ENCODE measurements around the gene ADCK2. TPM values are rescaled to one million over a fixed set of nuclear protein-coding genes. Genes with fewer than 3 reads are reported as not detected.

ADCK2 gene
- polyA plus RNA-seq, 1 of the 3 experiments (the other 2 are of a cell fraction) = 19.0 TPM

DNA sequence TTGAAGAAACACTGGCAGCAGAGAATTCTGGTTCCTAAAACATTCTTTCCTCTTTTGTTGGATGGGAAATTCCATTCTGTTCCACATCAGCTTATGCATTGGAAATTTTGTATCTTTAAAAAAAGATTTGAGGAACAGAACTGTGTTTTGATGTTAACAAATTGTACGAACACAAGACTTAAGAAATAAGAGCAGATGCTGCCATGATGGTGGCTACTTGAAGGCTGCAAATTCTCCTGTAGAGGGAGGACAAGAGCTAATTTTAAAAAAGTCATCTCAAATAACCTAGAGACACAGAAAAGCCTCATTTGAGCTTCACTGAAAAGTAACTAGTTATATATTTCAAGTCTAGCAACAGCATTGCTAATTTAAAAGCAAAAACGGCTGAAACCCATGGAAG is 53.5 kb downstream of the ADCK2 start:
- 78% methylated on average over 2 of the region's 2 CpGs for WGBS (ENCODE audit: low lambda C conversion rate)
- ChIA-PET POLR2A (no interaction called here), CTCF (interaction anchor here (0.7 to 2.5 kb wide), 19 partner anchors 9 to 924 kb away, joined by 3 to 19 read pairs (median 4); partner anchors contain the start of genes ADCK2 and MRPS33)
- Histone ChIP-seq H3K9me2 (no peaks in the 10 kb centered on the region), H3K36me3 (replicated peaks in 1 of 2; ENCODE audit: control insufficient read depth in 1 of 2, insufficient read depth in 2 of 2, low read length in 1 of 2) (peaks cover 23 to 43% of the 10 kb centered on the region in 2 experiments), H4K20me1 (ENCODE audit: insufficient read depth) (no peaks in the 10 kb centered on the region), H3K27me3 (ENCODE audit: insufficient read depth) (no peaks in the 10 kb centered on the region), H3K4me3 (ENCODE audit: low read depth in 2 of 2, low read length in 1 of 2) (no peak overlapping the region), H3K79me2 (ENCODE audit: insufficient read depth) (no peaks in the 10 kb centered on the region), H2AFZ (ENCODE audit: low read depth) (no peak overlapping the region), H3K9me3 (no peaks in the 10 kb centered on the region), H3F3A (replicated peaks; ENCODE audit: insufficient read depth) (no peaks in the 10 kb centered on the region), H3K9ac (no peak overlapping the region), H3K4me1 (ENCODE audit: control insufficient read depth in 1 of 2, insufficient read depth in 2 of 2, low read depth in 1 of 2, low read length in 1 of 2) (peaks cover 0 to 9% of the 10 kb centered on the region in 2 experiments; a peak in 2 of 4 replicates), H3K4me2 (no peak overlapping the region), H3K27ac (ENCODE audit: low read depth in 2 of 2, low read length in 1 of 2) (no peak overlapping the region)
- TF ChIP-seq RAD21 (IDR thresholded peaks at IDR 0.05; ENCODE audit: low read length) (peak; percentile 63), SMC3 (IDR thresholded peaks at IDR 0.05; ENCODE audit: low read depth, low read length) (0 out of 2 replicates have a peak, but pooled peaks have one; percentile 20)
- TF ChIP-seq, protein P1, sequence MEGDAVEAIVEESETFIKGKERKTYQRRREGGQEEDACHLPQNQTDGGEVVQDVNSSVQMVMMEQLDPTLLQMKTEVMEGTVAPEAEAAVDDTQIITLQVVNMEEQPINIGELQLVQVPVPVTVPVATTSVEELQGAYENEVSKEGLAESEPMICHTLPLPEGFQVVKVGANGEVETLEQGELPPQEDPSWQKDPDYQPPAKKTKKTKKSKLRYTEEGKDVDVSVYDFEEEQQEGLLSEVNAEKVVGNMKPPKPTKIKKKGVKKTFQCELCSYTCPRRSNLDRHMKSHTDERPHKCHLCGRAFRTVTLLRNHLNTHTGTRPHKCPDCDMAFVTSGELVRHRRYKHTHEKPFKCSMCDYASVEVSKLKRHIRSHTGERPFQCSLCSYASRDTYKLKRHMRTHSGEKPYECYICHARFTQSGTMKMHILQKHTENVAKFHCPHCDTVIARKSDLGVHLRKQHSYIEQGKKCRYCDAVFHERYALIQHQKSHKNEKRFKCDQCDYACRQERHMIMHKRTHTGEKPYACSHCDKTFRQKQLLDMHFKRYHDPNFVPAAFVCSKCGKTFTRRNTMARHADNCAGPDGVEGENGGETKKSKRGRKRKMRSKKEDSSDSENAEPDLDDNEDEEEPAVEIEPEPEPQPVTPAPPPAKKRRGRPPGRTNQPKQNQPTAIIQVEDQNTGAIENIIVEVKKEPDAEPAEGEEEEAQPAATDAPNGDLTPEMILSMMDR (IDR thresholded peaks at IDR 0.05) = peak; percentile 63
- TF ChIP-seq, protein P2, sequence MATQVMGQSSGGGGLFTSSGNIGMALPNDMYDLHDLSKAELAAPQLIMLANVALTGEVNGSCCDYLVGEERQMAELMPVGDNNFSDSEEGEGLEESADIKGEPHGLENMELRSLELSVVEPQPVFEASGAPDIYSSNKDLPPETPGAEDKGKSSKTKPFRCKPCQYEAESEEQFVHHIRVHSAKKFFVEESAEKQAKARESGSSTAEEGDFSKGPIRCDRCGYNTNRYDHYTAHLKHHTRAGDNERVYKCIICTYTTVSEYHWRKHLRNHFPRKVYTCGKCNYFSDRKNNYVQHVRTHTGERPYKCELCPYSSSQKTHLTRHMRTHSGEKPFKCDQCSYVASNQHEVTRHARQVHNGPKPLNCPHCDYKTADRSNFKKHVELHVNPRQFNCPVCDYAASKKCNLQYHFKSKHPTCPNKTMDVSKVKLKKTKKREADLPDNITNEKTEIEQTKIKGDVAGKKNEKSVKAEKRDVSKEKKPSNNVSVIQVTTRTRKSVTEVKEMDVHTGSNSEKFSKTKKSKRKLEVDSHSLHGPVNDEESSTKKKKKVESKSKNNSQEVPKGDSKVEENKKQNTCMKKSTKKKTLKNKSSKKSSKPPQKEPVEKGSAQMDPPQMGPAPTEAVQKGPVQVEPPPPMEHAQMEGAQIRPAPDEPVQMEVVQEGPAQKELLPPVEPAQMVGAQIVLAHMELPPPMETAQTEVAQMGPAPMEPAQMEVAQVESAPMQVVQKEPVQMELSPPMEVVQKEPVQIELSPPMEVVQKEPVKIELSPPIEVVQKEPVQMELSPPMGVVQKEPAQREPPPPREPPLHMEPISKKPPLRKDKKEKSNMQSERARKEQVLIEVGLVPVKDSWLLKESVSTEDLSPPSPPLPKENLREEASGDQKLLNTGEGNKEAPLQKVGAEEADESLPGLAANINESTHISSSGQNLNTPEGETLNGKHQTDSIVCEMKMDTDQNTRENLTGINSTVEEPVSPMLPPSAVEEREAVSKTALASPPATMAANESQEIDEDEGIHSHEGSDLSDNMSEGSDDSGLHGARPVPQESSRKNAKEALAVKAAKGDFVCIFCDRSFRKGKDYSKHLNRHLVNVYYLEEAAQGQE (IDR thresholded peaks at IDR 0.05; ENCODE audit: low read depth, low read length) = no peak
- peak; percentile 38 for DNase-seq

DNA sequence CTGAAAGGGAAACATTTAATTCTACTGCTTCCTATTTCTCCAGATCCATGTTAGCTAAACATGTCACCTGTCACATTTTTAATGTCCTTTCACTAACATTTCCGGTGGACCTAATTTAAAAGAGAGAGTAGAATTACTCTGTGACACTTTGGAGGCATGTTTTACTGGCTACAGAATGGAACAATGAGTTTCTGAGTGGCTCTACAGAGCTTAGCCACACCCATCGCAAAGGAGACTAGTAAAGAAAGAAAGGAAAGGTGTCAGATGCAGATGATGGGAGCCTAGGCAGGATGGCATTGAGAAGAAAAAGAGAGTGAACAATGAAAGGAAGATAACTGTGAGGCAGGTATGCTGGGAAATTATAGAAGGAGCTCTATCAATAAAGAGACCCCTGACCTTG is 59.7 kb downstream of the ADCK2 start:
- ChIA-PET CTCF (interaction anchor here (1.0 kb wide), 1 partner anchor 9 kb away, joined by 3 read pairs; no protein-coding TSS in a partner anchor), POLR2A (no interaction called here)
- Histone ChIP-seq H3K9me3 (no peaks in the 10 kb centered on the region), H3F3A (replicated peaks; ENCODE audit: insufficient read depth) (no peaks in the 10 kb centered on the region), H3K27me3 (ENCODE audit: insufficient read depth) (no peaks in the 10 kb centered on the region), H3K79me2 (ENCODE audit: insufficient read depth) (no peaks in the 10 kb centered on the region), H3K27ac (ENCODE audit: low read depth in 2 of 2, low read length in 1 of 2) (no peak overlapping the region), H2AFZ (ENCODE audit: low read depth) (no peak overlapping the region), H3K4me1 (ENCODE audit: control insufficient read depth in 1 of 2, insufficient read depth in 2 of 2, low read depth in 1 of 2, low read length in 1 of 2) (peaks cover 0 to 5% of the 10 kb centered on the region in 2 experiments; a peak in 1 of 4 replicates), H4K20me1 (ENCODE audit: insufficient read depth) (no peaks in the 10 kb centered on the region), H3K36me3 (replicated peaks in 1 of 2; ENCODE audit: control insufficient read depth in 1 of 2, insufficient read depth in 2 of 2, low read length in 1 of 2) (peaks cover 16 to 37% of the 10 kb centered on the region in 2 experiments), H3K9ac (no peak overlapping the region), H3K9me2 (no peaks in the 10 kb centered on the region), H3K4me2 (no peak overlapping the region), H3K4me3 (ENCODE audit: low read depth in 2 of 2, low read length in 1 of 2) (no peak overlapping the region)
- 97% methylated on average over 2 of the region's 2 CpGs for WGBS (ENCODE audit: low lambda C conversion rate)
- no peak for DNase-seq
- TF ChIP-seq, protein P3, sequence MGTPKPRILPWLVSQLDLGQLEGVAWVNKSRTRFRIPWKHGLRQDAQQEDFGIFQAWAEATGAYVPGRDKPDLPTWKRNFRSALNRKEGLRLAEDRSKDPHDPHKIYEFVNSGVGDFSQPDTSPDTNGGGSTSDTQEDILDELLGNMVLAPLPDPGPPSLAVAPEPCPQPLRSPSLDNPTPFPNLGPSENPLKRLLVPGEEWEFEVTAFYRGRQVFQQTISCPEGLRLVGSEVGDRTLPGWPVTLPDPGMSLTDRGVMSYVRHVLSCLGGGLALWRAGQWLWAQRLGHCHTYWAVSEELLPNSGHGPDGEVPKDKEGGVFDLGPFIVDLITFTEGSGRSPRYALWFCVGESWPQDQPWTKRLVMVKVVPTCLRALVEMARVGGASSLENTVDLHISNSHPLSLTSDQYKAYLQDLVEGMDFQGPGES (IDR thresholded peaks at IDR 0.05; ENCODE audit: low read depth, low read length) = no peak
- no peak for TF ChIP-seq SIN3A (IDR thresholded peaks at IDR 0.05; ENCODE audit: borderline replicate concordance, low read depth, low read length)
- TF ChIP-seq, protein P4, sequence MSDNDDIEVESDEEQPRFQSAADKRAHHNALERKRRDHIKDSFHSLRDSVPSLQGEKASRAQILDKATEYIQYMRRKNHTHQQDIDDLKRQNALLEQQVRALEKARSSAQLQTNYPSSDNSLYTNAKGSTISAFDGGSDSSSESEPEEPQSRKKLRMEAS (IDR thresholded peaks at IDR 0.05; ENCODE audit: low read depth) = no peak
- TF ChIP-seq NFIC (IDR thresholded peaks at IDR 0.05; ENCODE audit: borderline replicate concordance) = no peak
- no peak for TF ChIP-seq POLR2AphosphoS5 (IDR thresholded peaks at IDR 0.05; ENCODE audit: low read depth, low read length)
- TF ChIP-seq, protein P5, sequence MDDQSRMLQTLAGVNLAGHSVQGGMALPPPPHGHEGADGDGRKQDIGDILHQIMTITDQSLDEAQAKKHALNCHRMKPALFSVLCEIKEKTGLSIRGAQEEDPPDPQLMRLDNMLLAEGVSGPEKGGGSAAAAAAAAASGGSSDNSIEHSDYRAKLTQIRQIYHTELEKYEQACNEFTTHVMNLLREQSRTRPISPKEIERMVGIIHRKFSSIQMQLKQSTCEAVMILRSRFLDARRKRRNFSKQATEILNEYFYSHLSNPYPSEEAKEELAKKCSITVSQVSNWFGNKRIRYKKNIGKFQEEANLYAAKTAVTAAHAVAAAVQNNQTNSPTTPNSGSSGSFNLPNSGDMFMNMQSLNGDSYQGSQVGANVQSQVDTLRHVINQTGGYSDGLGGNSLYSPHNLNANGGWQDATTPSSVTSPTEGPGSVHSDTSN (IDR thresholded peaks at IDR 0.05) = no peak
- TF ChIP-seq GATA2 (CRISPR knock-in tag; IDR thresholded peaks at IDR 0.05) = no peak
- TF ChIP-seq, protein P6, sequence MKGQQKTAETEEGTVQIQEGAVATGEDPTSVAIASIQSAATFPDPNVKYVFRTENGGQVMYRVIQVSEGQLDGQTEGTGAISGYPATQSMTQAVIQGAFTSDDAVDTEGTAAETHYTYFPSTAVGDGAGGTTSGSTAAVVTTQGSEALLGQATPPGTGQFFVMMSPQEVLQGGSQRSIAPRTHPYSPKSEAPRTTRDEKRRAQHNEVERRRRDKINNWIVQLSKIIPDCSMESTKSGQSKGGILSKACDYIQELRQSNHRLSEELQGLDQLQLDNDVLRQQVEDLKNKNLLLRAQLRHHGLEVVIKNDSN (IDR thresholded peaks at IDR 0.05; ENCODE audit: borderline replicate concordance, low read depth) = no peak
- no peak for TF ChIP-seq CHD2 (IDR thresholded peaks at IDR 0.05; ENCODE audit: low read length, partially characterized antibody)
- TF ChIP-seq, protein P7, sequence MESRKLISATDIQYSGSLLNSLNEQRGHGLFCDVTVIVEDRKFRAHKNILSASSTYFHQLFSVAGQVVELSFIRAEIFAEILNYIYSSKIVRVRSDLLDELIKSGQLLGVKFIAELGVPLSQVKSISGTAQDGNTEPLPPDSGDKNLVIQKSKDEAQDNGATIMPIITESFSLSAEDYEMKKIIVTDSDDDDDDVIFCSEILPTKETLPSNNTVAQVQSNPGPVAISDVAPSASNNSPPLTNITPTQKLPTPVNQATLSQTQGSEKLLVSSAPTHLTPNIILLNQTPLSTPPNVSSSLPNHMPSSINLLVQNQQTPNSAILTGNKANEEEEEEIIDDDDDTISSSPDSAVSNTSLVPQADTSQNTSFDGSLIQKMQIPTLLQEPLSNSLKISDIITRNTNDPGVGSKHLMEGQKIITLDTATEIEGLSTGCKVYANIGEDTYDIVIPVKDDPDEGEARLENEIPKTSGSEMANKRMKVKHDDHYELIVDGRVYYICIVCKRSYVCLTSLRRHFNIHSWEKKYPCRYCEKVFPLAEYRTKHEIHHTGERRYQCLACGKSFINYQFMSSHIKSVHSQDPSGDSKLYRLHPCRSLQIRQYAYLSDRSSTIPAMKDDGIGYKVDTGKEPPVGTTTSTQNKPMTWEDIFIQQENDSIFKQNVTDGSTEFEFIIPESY (IDR thresholded peaks at IDR 0.05; ENCODE audit: borderline replicate concordance, low read depth) = no peak

Measured in SK-N-SH (cell line).